HepG2 (cell line): Measurements from ENCODE around the gene SBNO2. TPM values are rescaled to one million over a fixed set of nuclear protein-coding genes. Genes with fewer than 3 reads are reported as not detected.

Source experiments
- ATAC-seq: fragments of 200-7000 bp; cut with Tn5 transposase; 3 replicates; pipeline ENCODE4 v1.9.1; 2020; ENCODE audit warnings: mild to moderate bottlenecking, moderate library complexity
- BruUV-seq: library from RNA; stranded (reverse); fragments of 400-500 nt; replicated peaks from 2 replicates; lab custom pipeline; 2021; lab: Mats Ljungman, UMichigan
- CTCF ChIA-PET: fragments of 300-600 bp; formaldehyde crosslinking; extraction: SDS; loops from one replicate; lab custom pipeline; 2021; ENCODE audit warnings: low total read pairs, inconsistent platforms, low intra/inter-chr PET ratio; lab: Yijun Ruan, JAX
- POLR2A ChIA-PET: fragments of 350-600 bp; sonication (Branson Sonifier 250); formaldehyde crosslinking; loops from one replicate; lab custom pipeline; 2020; ENCODE audit warnings: antibody characterized with exemption, inconsistent platforms; lab: Yijun Ruan, JAX
- DNase-seq: peaks from one replicate; pipeline ENCODE4 v3.0.0-alpha.2; 2015; ENCODE audit warnings: low spot score
- FAIRE-seq: peaks from 3 replicates; lab custom pipeline; 2011; peaks lifted over from hg19 to GRCh38; lab: Jason Lieb, UNC
- H2AFZ ChIP-seq: one replicate; pipeline ENCODE4 v1.6.1; 2011; ENCODE audit warnings: low read length, inconsistent platforms
- H3K27ac ChIP-seq: fragments of 300-600 bp; 3 replicates; pipeline ENCODE4 v1.8.0; 2011; ENCODE audit warnings: mixed run types, mild to moderate bottlenecking, mixed read lengths, low read length, inconsistent platforms; ENCODE audit not compliant: insufficient read depth; ENCODE audit errors: extremely low read length
- H3K27me3 ChIP-seq, 2 experiments: fragments of 200-600 bp in 1 of 2; 2 replicates in 1 of 2; 3 replicates in 1 of 2; pipeline versions ENCODE4 v1.6.0 to v1.8.0; 2011; ENCODE audit warnings: low read length in 2 of 2, mild to moderate bottlenecking in 2 of 2, moderate library complexity in 2 of 2, inconsistent platforms in 1 of 2; ENCODE audit not compliant: insufficient read depth in 2 of 2, control insufficient read depth in 1 of 2
- H3K36me3 ChIP-seq, 2 experiments: fragments of 200-600 bp in 1 of 2; replicated peaks in 1 of 2; 2 replicates in 1 of 2; 3 replicates in 1 of 2; pipeline versions ENCODE4 v1.5.1 to v1.8.0; 2011; ENCODE audit warnings: low read length in 2 of 2, inconsistent platforms in 1 of 2; ENCODE audit not compliant: insufficient read depth in 2 of 2, control insufficient read depth in 1 of 2
- H3K4me1 ChIP-seq: 2 replicates; pipeline ENCODE4 v1.5.1; 2012; ENCODE audit warnings: low read length, inconsistent platforms; ENCODE audit not compliant: insufficient read depth
- H3K4me2 ChIP-seq: 2 replicates; pipeline ENCODE4 v1.6.0; 2011; ENCODE audit warnings: low read depth, low read length, inconsistent platforms
- H3K4me3 ChIP-seq, 3 experiments: fragments of 200-600 bp in 1 of 3; sonication (generic), shearing (Covaris generic) in 1 of 3; replicated peaks in 1 of 3; 2 replicates each; pipeline ENCODE4 v1.5.1; 2011 to 2016; ENCODE audit warnings: low read length in 3 of 3, inconsistent platforms in 2 of 3, low read depth in 2 of 3, mild to moderate bottlenecking in 2 of 3, control low read depth in 1 of 3, mixed read lengths in 1 of 3; ENCODE audit not compliant: insufficient read depth in 1 of 3
- H3K79me2 ChIP-seq: one replicate; pipeline ENCODE4 v1.6.1; 2011; ENCODE audit warnings: low read length, inconsistent platforms; ENCODE audit not compliant: insufficient read depth
- H3K9ac ChIP-seq: 2 replicates; pipeline ENCODE4 v1.6.0; 2011; ENCODE audit warnings: mild to moderate bottlenecking, low read depth, low read length, inconsistent platforms; ENCODE audit not compliant: insufficient read depth
- H3K9me3 ChIP-seq: 2 replicates; pipeline ENCODE4 v1.5.1; 2012; ENCODE audit warnings: mild to moderate bottlenecking, low read length
- H4K20me1 ChIP-seq: 2 replicates; pipeline ENCODE4 v1.6.0; 2011; ENCODE audit warnings: inconsistent platforms, mild to moderate bottlenecking, low read length, moderate library complexity; ENCODE audit not compliant: insufficient read depth
- AFF4 ChIP-seq: sonication (generic); formaldehyde crosslinking; IDR thresholded peaks from 2 replicates; pipeline ENCODE4 v1.4.0; 2020; ENCODE audit warnings: missing genetic modification reagents
- ARNT ChIP-seq: fragments of 450-650 bp; IDR thresholded peaks from 2 replicates; pipeline ENCODE4 v1.6.1; 2017
- FUBP1 ChIP-seq: sonication (generic); formaldehyde crosslinking; IDR thresholded peaks from 2 replicates; pipeline ENCODE4 v1.5.1; 2020; ENCODE audit warnings: missing genetic modification reagents, mild to moderate bottlenecking, borderline replicate concordance
- MED8 ChIP-seq: sonication (generic); formaldehyde crosslinking; IDR thresholded peaks from 2 replicates; pipeline ENCODE4 v1.8.1; 2023; ENCODE audit warnings: mild to moderate bottlenecking, missing genetic modification reagents; ENCODE audit not compliant: insufficient replicate concordance
- MLX ChIP-seq: IDR thresholded peaks from 2 replicates; pipeline ENCODE4 v1.6.1; 2016
- MYC ChIP-seq: sonication (generic); formaldehyde crosslinking; IDR thresholded peaks from 2 replicates; pipeline ENCODE4 v1.9.0; 2021; ENCODE audit warnings: missing genetic modification reagents, borderline replicate concordance
- PHF21A ChIP-seq: sonication (generic); formaldehyde crosslinking; IDR thresholded peaks from 2 replicates; pipeline ENCODE4 v1.5.0; 2020; ENCODE audit warnings: mild to moderate bottlenecking, missing genetic modification reagents
- PITX1 ChIP-seq: sonication (generic); formaldehyde crosslinking; IDR thresholded peaks from 2 replicates; pipeline ENCODE4 v1.5.1; 2020; ENCODE audit warnings: mild to moderate bottlenecking, missing genetic modification reagents
- POLR2A ChIP-seq, 2 experiments: IDR thresholded peaks; 2 replicates each; pipeline ENCODE4 v1.6.1; 2011; ENCODE audit warnings: low read depth in 2 of 2, low read length in 2 of 2, mild to moderate bottlenecking in 1 of 2, moderate library complexity in 1 of 2; ENCODE audit not compliant: insufficient read depth in 1 of 2
- POLR2G ChIP-seq: fragments of 200-400 bp; formaldehyde crosslinking; IDR thresholded peaks from 2 replicates; pipeline ENCODE4 v1.6.1; 2018; ENCODE audit warnings: mild to moderate bottlenecking, low read depth, low read length, moderate library complexity
- TBP ChIP-seq: sonication (generic); formaldehyde crosslinking; IDR thresholded peaks from 2 replicates; pipeline ENCODE4 v1.5.0; 2020; ENCODE audit warnings: missing genetic modification reagents
- TCF7L2 ChIP-seq: IDR thresholded peaks from 2 replicates; pipeline ENCODE4 v1.6.1; 2011; ENCODE audit warnings: mild to moderate bottlenecking, low read depth, low read length, moderate library complexity
- U2AF2 ChIP-seq: fragments of 200-400 bp; formaldehyde crosslinking; IDR thresholded peaks from 2 replicates; pipeline ENCODE4 v1.6.1; 2017; ENCODE audit warnings: low read depth, mild to moderate bottlenecking, low read length
- ZNF253 ChIP-seq: sonication (generic); formaldehyde crosslinking; IDR thresholded peaks from 2 replicates; pipeline ENCODE4 v1.8.0; 2022; ENCODE audit warnings: mild to moderate bottlenecking, missing genetic modification reagents, borderline replicate concordance
- ZNF367 ChIP-seq: sonication (generic); formaldehyde crosslinking; IDR thresholded peaks from 2 replicates; pipeline ENCODE4 v1.4.0; 2020; ENCODE audit warnings: missing genetic modification reagents, borderline replicate concordance
- ZSCAN12 ChIP-seq: sonication (generic); formaldehyde crosslinking; IDR thresholded peaks from 2 replicates; pipeline ENCODE4 v1.9.0; 2021; ENCODE audit warnings: mild to moderate bottlenecking, missing genetic modification reagents
- WGBS: methylation state at CpG from one replicate; pipeline ENCODE4 v1.1.6; 2017; ENCODE audit warnings: low lambda C conversion rate; 5-methylcytosine and 5-hydroxymethylcytosine counted together
- in situ Hi-C: cut with HindIII; loops from 2 replicates; pipeline ENCODE4 v1.10.0; 2017; ENCODE audit warnings: low pct_unique_long_range_greater_than_20kb; ENCODE audit not compliant: extremely low pct_ligation_motif_present
- intact Hi-C: fragments of 100-400 bp; cut with micrococcal nuclease; formaldehyde crosslinking; loops from one replicate; pipeline ENCODE4 v1.10.0; 2022; ENCODE audit not compliant: unreplicated experiment
- polyA plus RNA-seq, 8 experiments: library from polyadenylated mRNA; depleted of rRNA in 3 of 8; stranded (reverse) in 7 of 8; unstranded in 1 of 8; fragments of >200 nt; fragmentation: Illumina TruSeq in 4 of 8; extraction: Trizol in 4 of 8; gene quantifications; 2 replicates each; pipeline versions ENCODE4 v1.2.1 to v1.2.3, GENCODE V29; 2011 to 2016; ENCODE audit warnings: low read depth in 4 of 8, missing spikeins in 1 of 8, mixed read lengths in 1 of 8; ENCODE audit not compliant: insufficient read depth in 1 of 8
- total RNA-seq, 5 experiments: library from RNA; depleted of rRNA; stranded (reverse); fragments of >200 nt; fragmentation: Illumina TruSeq; extraction: Trizol; gene quantifications; 2 replicates each; pipeline ENCODE4 v1.2.3, GENCODE V29; 2016; ENCODE audit warnings: low read depth in 1 of 5

Gene SBNO2
- total and polyA plus RNA-seq, 2 of the 13 experiments (the other 11 are each of a cell fraction or from before 2014, with no cell fraction given) = 8.6 to 10.4 TPM

- no peak for TF ChIP-seq AFF4 (CRISPR knock-in tag)
- peak; percentile 29 for TF ChIP-seq POLR2G
Observed at GRCh38 chr19:1107661-1108261, 66.3 kb downstream of the SBNO2 start (continued).

GRCh38 chr19:1106841-1107660 is 67.0 kb downstream of the SBNO2 start:
- CTCF ChIA-PET = no interaction called here
- Histone ChIP-seq H3K4me3 (no peak overlapping the region), H2AFZ (no peak overlapping the region), H3K4me1 (peaks cover 43% of the 10 kb centered on the region), H4K20me1 (peaks cover 15% of the 10 kb centered on the region; the same call in 1 of the 2 replicates), H3K9ac (no peak overlapping the region), H3K36me3 (peaks cover 10 to 20% of the 10 kb centered on the region in 2 experiments; a peak in 4 of 5 replicates), H3K79me2 (peaks cover 11% of the 10 kb centered on the region), H3K27ac (peak overlapping the region; percentile 8), H3K4me2 (no peak overlapping the region), H3K9me3 (no peaks in the 10 kb centered on the region), H3K27me3 (no peaks in the 10 kb centered on the region)
- in situ Hi-C loops (no loop called here), intact Hi-C loops (loop anchor here (10.0 kb wide), 1 partner anchor 52 kb away; no protein-coding TSS in a partner anchor)
- FAIRE-seq = no peak
- no TSS peak for BruUV-seq
- POLR2A ChIA-PET = interaction anchor here (1.2 kb wide), 1 partner anchor 9 kb away, joined by 6 read pairs; no protein-coding TSS in a partner anchor
- peak; percentile 1; the same call in 2 of the 3 replicates for ATAC-seq
- 82% methylated on average over 6 of the region's 17 CpGs for WGBS
- peak; percentile 20 for DNase-seq
- TF ChIP-seq ZNF253 (no peak; the same call in 1 of the 2 replicates), ZNF367 (CRISPR knock-in tag) (no peak), FUBP1 (CRISPR knock-in tag) (no peak), TBP (CRISPR knock-in tag) (no peak), ZSCAN12 (no peak), PHF21A (CRISPR knock-in tag) (no peak), PITX1 (CRISPR knock-in tag) (no peak), TCF7L2 (no peak), MYC (CRISPR knock-in tag) (peak; percentile 33; the same call in 1 of the 2 replicates), U2AF2 (0 out of 2 replicates have a peak, but pooled peaks have one; percentile 32), ARNT (no peak), POLR2A (IDR thresholded peaks at IDR 0.05; ENCODE audit: insufficient read depth in 1 of 2, low read depth in 2 of 2, low read length in 2 of 2) (peak; percentile 2 to 25; a peak in 3 of 4 replicates), MED8 (CRISPR knock-in tag) (no peak), MLX (no peak)
